ENCODE results near the gene VBP1.
"Not testable (repeated sequence)": the region's sequence is repeated elsewhere in the genome, so short reads cannot be mapped to it uniquely, and the experiment has no call there.

The VBP1 gene

GRCh38 chrX:155237719-155238118, 21.5 kb downstream of the VBP1 start:
- Mint-ChIP-seq H3K36me3 (ENCODE audit: low read depth) (peaks cover 44% of the 10 kb centered on the region), H3K27me3 (no peaks in the 10 kb centered on the region), H3K27ac (no peak overlapping the region), H3K9me3 (no peaks in the 10 kb centered on the region), H3K4me1 (ENCODE audit: low read depth) (peaks cover 11% of the 10 kb centered on the region), H3K4me3 (no peak overlapping the region)
- intact Hi-C loops (cut with micrococcal nuclease): no loop called here

- no peaks in the 10 kb centered on the region for H3K27me3 Mint-ChIP-seq
- peaks cover 15% of the 10 kb centered on the region for H3K36me3 Mint-ChIP-seq (ENCODE audit: low read depth)
- no peaks in the 10 kb centered on the region for H3K9me3 Mint-ChIP-seq
- H3K27ac Mint-ChIP-seq: no peak overlapping the region
- H3K4me3 Mint-ChIP-seq: no peak overlapping the region
- intact Hi-C loops (cut with micrococcal nuclease): no loop called here
- H3K4me1 Mint-ChIP-seq (ENCODE audit: low read depth): peaks cover 15% of the 10 kb centered on the region
Measured at GRCh38 chrX:155242300-155242699, 26.0 kb downstream of the VBP1 start.

GRCh38 chrX:155246748-155247147, 30.5 kb downstream of the VBP1 start:
- peaks cover 10% of the 10 kb centered on the region for H3K4me1 Mint-ChIP-seq (ENCODE audit: low read depth)
- no peaks in the 10 kb centered on the region for H3K27me3 Mint-ChIP-seq
- H3K27ac Mint-ChIP-seq: no peak overlapping the region
- no peaks in the 10 kb centered on the region for H3K36me3 Mint-ChIP-seq (ENCODE audit: low read depth)
- no peak overlapping the region for H3K4me3 Mint-ChIP-seq
- no peaks in the 10 kb centered on the region for H3K9me3 Mint-ChIP-seq
- intact Hi-C loops (cut with micrococcal nuclease): no loop called here

- Mint-ChIP-seq H3K9me3 (no peaks in the 10 kb centered on the region), H3K27me3 (no peaks in the 10 kb centered on the region), H3K4me1 (ENCODE audit: low read depth) (peaks cover 10% of the 10 kb centered on the region), H3K27ac (no peak overlapping the region), H3K36me3 (ENCODE audit: low read depth) (no peaks in the 10 kb centered on the region), H3K4me3 (no peak overlapping the region)
- intact Hi-C loops (cut with micrococcal nuclease): no loop called here
Measured at GRCh38 chrX:155247497-155247896, 31.2 kb downstream of the VBP1 start.

GRCh38 chrX:155251391-155251790, 35.1 kb downstream of the VBP1 start:
- Mint-ChIP-seq H3K9me3 (no peaks in the 10 kb centered on the region), H3K27ac (no peak overlapping the region), H3K4me3 (no peak overlapping the region), H3K27me3 (no peaks in the 10 kb centered on the region), H3K4me1 (ENCODE audit: low read depth) (no peaks in the 10 kb centered on the region), H3K36me3 (ENCODE audit: low read depth) (no peaks in the 10 kb centered on the region)
- intact Hi-C loops (cut with micrococcal nuclease): no loop called here

GRCh38 chrX:155259752-155260151, 43.5 kb downstream of the VBP1 start:
- Mint-ChIP-seq H3K36me3 (ENCODE audit: low read depth) (no peaks in the 10 kb centered on the region), H3K27me3 (peaks cover 4% of the 10 kb centered on the region)

GRCh38 chrX:155262970-155263754, 46.9 kb downstream of the VBP1 start:
- intact Hi-C loops (cut with micrococcal nuclease): no loop called here
- Mint-ChIP-seq H3K27ac (no peak overlapping the region), H3K27me3 (peaks cover 4% of the 10 kb centered on the region), H3K9me3 (no peaks in the 10 kb centered on the region), H3K36me3 (ENCODE audit: low read depth) (no peaks in the 10 kb centered on the region), H3K4me1 (ENCODE audit: low read depth) (peaks cover 6% of the 10 kb centered on the region), H3K4me3 (no peak overlapping the region)

More at GRCh38 chrX:155259752-155260151, 43.5 kb downstream of the VBP1 start:
- H3K4me3 Mint-ChIP-seq: no peak overlapping the region
- intact Hi-C loops (cut with micrococcal nuclease): no loop called here
- peaks cover 6% of the 10 kb centered on the region for H3K4me1 Mint-ChIP-seq (ENCODE audit: low read depth)
- H3K27ac Mint-ChIP-seq: no peak overlapping the region
- no peaks in the 10 kb centered on the region for H3K9me3 Mint-ChIP-seq

- peaks cover 6% of the 10 kb centered on the region for H3K9me3 Mint-ChIP-seq
- no peak within 1 kb of the TSS for H3K27ac Mint-ChIP-seq
- H3K4me3 Mint-ChIP-seq: peak within 1 kb of the TSS; percentile 64
- intact Hi-C loops (cut with micrococcal nuclease): no loop called here
- H3K27me3 Mint-ChIP-seq: peaks cover 4% of the 10 kb centered on the region
- no peaks in the 10 kb centered on the region for H3K36me3 Mint-ChIP-seq (ENCODE audit: low read depth)
- H3K4me1 Mint-ChIP-seq (ENCODE audit: low read depth): peaks cover 6% of the 10 kb centered on the region
Measured at GRCh38 chrX:155263854-155264628, 47.8 kb downstream of the VBP1 start, which contains the start of gene RAB39B. RAB39B (minus strand) TSS chrX:155264491; CDS start chrX:155264288, 203 bp downstream.

GRCh38 chrX:155266439-155266838, 50.2 kb downstream of the VBP1 start:
- Mint-ChIP-seq H3K27me3 (peaks cover 4% of the 10 kb centered on the region), H3K27ac (no peak overlapping the region), H3K4me3 (no peak overlapping the region), H3K4me1 (ENCODE audit: low read depth) (peaks cover 6% of the 10 kb centered on the region), H3K36me3 (ENCODE audit: low read depth) (no peaks in the 10 kb centered on the region), H3K9me3 (peaks cover 11% of the 10 kb centered on the region)
- intact Hi-C loops (cut with micrococcal nuclease): no loop called here

GRCh38 chrX:155267995-155268394, 51.7 kb downstream of the VBP1 start:
- not testable (repeated sequence) for H3K36me3 Mint-ChIP-seq (ENCODE audit: low read depth)

GRCh38 chrX:155270969-155271368, 54.7 kb downstream of the VBP1 start:
- H3K9me3 Mint-ChIP-seq: peaks cover 23% of the 10 kb centered on the region
- no peak overlapping the region for H3K4me3 Mint-ChIP-seq
- intact Hi-C loops (cut with micrococcal nuclease): no loop called here
- peaks cover 28% of the 10 kb centered on the region for H3K36me3 Mint-ChIP-seq (ENCODE audit: low read depth)
- no peaks in the 10 kb centered on the region for H3K4me1 Mint-ChIP-seq (ENCODE audit: low read depth)
- no peaks in the 10 kb centered on the region for H3K27me3 Mint-ChIP-seq
- no peak overlapping the region for H3K27ac Mint-ChIP-seq

More at GRCh38 chrX:155267995-155268394, 51.7 kb downstream of the VBP1 start:
- H3K27me3 Mint-ChIP-seq; H3K4me3 Mint-ChIP-seq; H3K27ac Mint-ChIP-seq; intact Hi-C loops (cut with micrococcal nuclease); H3K4me1 Mint-ChIP-seq (ENCODE audit: low read depth): not testable (repeated sequence)
- peaks cover 23% of the 10 kb centered on the region for H3K9me3 Mint-ChIP-seq

GRCh38 chrX:155279873-155280272, 63.6 kb downstream of the VBP1 start:
- Mint-ChIP-seq H3K36me3 (ENCODE audit: low read depth) (peaks cover 88% of the 10 kb centered on the region), H3K4me1 (ENCODE audit: low read depth) (peaks cover 9% of the 10 kb centered on the region), H3K27me3 (no peaks in the 10 kb centered on the region), H3K9me3 (no peaks in the 10 kb centered on the region), H3K27ac (no peak overlapping the region), H3K4me3 (no peak overlapping the region)
- intact Hi-C loops (cut with micrococcal nuclease): no loop called here

Measured in dendritic cell treated with granulocyte-macrophage colony-stimulating factor and Interleukin-4, amounts not matched to agents 40 ng/mL and 50 ng/mL, for 4 days (primary cell).